GM10266 (cell line): Measurements from ENCODE around the gene ERCC3.

ENCODE experiments used
- DNase-seq: peaks from one replicate; pipeline ENCODE4 v3.0.0; 2012; ENCODE audit errors: extremely low spot score
- CTCF ChIP-seq: IDR thresholded peaks from 2 replicates; pipeline ENCODE4 v1.5.1; 2012; ENCODE audit warnings: mild to moderate bottlenecking, low read depth; ENCODE audit not compliant: control insufficient read depth, insufficient read depth; ENCODE audit errors: missing control alignments

The ERCC3 gene

GRCh38 chr2:127321303-127321702 lies 27.4 kb upstream of the ERCC3 start:
- no peak for TF ChIP-seq CTCF
- no peak for DNase-seq

- DNase-seq = no peak
- no peak for TF ChIP-seq CTCF
Observed at GRCh38 chr2:127320586-127321275, 26.8 kb upstream of the ERCC3 start.

GRCh38 chr2:127320067-127320466 lies 26.1 kb upstream of the ERCC3 start:
- DNase-seq = no peak
- no peak for TF ChIP-seq CTCF

GRCh38 chr2:127314193-127314988 lies 20.4 kb upstream of the ERCC3 start:
- no peak for TF ChIP-seq CTCF
- no peak for DNase-seq

- DNase-seq = no peak
- no peak for TF ChIP-seq CTCF
Observed at GRCh38 chr2:127313406-127313805, 19.5 kb upstream of the ERCC3 start.

- TF ChIP-seq CTCF = no peak
- no peak for DNase-seq
Observed at GRCh38 chr2:127310980-127311379, 17.0 kb upstream of the ERCC3 start.

- TF ChIP-seq CTCF = no peak
- no peak for DNase-seq
Observed at GRCh38 chr2:127309468-127309867, 15.5 kb upstream of the ERCC3 start.
